A549 (cell line): ENCODE measurements around the gene OSTF1.

ENCODE experiments used
- BHLHE40 ChIP-seq: IDR thresholded peaks from 2 replicates; pipeline ENCODE4 v1.6.1; 2012; ENCODE audit warnings: low read depth, low read length, inconsistent platforms
- CBX2 ChIP-seq: fragments of 200-600 bp; sonication (generic); IDR thresholded peaks from 2 replicates; pipeline ENCODE4 v1.6.1; 2016; ENCODE audit warnings: low read depth, mild to moderate bottlenecking, borderline replicate concordance
- CEBPB ChIP-seq, 2 experiments: fragments of >200 bp in 1 of 2; sonication (Bioruptor Twin) in 1 of 2; formaldehyde crosslinking in 1 of 2; IDR thresholded peaks; 2 replicates each; pipeline ENCODE4 v1.6.1; 2012 to 2016
- CTCF ChIP-seq: fragments of >200 bp; sonication (Bioruptor Twin); formaldehyde crosslinking; IDR thresholded peaks from 3 replicates; pipeline ENCODE4 v1.5.1; 2016
- E2F6 ChIP-seq: IDR thresholded peaks from 2 replicates; pipeline ENCODE4 v1.6.1; 2012; ENCODE audit warnings: low read depth, borderline replicate concordance
- EP300 ChIP-seq, 2 experiments: fragments of >200 bp; sonication (Bioruptor Twin); formaldehyde crosslinking; IDR thresholded peaks; 2 replicates in 1 of 2; 3 replicates in 1 of 2; pipeline ENCODE4 v1.6.1; 2016 to 2017
- NFE2L2 ChIP-seq: fragments of 150-350 bp; conservative IDR thresholded peaks from 2 replicates; pipeline ENCODE4 v1.6.1; 2014; ENCODE audit warnings: low read length
- PBX3 ChIP-seq: IDR thresholded peaks from 2 replicates; pipeline ENCODE4 v1.6.1; 2012
- PHF8 ChIP-seq: fragments of 200-600 bp; sonication (generic); IDR thresholded peaks from 2 replicates; pipeline ENCODE4 v1.6.1; 2016; ENCODE audit warnings: low read depth, mild to moderate bottlenecking, antibody characterized with exemption, moderate library complexity, borderline replicate concordance
- POLR2A ChIP-seq: IDR thresholded peaks from 2 replicates; pipeline ENCODE4 v1.6.1; 2012; ENCODE audit warnings: mild to moderate bottlenecking, low read length
- REST ChIP-seq: fragments of 200-600 bp; sonication (generic); IDR thresholded peaks from 2 replicates; pipeline ENCODE4 v1.6.1; 2016; ENCODE audit warnings: antibody characterized with exemption, mild to moderate bottlenecking, moderate library complexity
- RNF2 ChIP-seq: fragments of 200-600 bp; sonication (generic); IDR thresholded peaks from 2 replicates; pipeline ENCODE4 v1.6.1; 2016; ENCODE audit warnings: low read depth, mild to moderate bottlenecking, antibody characterized with exemption, moderate library complexity, borderline replicate concordance
- SMC3 ChIP-seq: fragments of >200 bp; sonication (Bioruptor Twin); formaldehyde crosslinking; IDR thresholded peaks from 3 replicates; pipeline ENCODE4 v1.6.1; 2018; ENCODE audit warnings: inconsistent platforms
- SREBF2 ChIP-seq: fragments of 450-650 bp; IDR thresholded peaks from 2 replicates; pipeline ENCODE4 v1.6.1; 2014; ENCODE audit warnings: mild to moderate bottlenecking, moderate library complexity

GRCh38 chr9:75149841-75150241, 61.5 kb downstream of the OSTF1 start:
- no peak for TF ChIP-seq CTCF
- TF ChIP-seq CBX2 = no peak
- no peak for TF ChIP-seq E2F6
- TF ChIP-seq REST = no peak
- TF ChIP-seq EP300 (IDR thresholded peaks at IDR 0.05) = no peak
- no peak for TF ChIP-seq BHLHE40
- TF ChIP-seq PHF8 = no peak
- TF ChIP-seq SMC3 = no peak
- TF ChIP-seq NFE2L2 = no peak
- TF ChIP-seq PBX3 = no peak
- no peak for TF ChIP-seq CEBPB (IDR thresholded peaks at IDR 0.05)
- TF ChIP-seq RNF2 = no peak
- TF ChIP-seq SREBF2 = no peak
- TF ChIP-seq POLR2A = no peak
